Chondrocyte (in vitro differentiated cells): ENCODE measurements around the gene AS3MT. TPM values are rescaled to one million over a fixed set of nuclear protein-coding genes. Genes with fewer than 3 reads are reported as not detected.
"Not testable (repeated sequence)": the region's sequence is repeated elsewhere in the genome, so short reads cannot be mapped to it uniquely, and the experiment has no call there.

Experiments
- DNase-seq: peaks from one replicate; pipeline ENCODE4 v3.0.0; 2021; ENCODE audit warnings: mixed read lengths, low spot score
- H3K27ac Mint-ChIP-seq: one replicate; pipeline ENCODE4 v1.8.0; 2021; ENCODE audit warnings: mild to moderate bottlenecking, moderate library complexity, mixed read lengths; ENCODE audit not compliant: unreplicated experiment
- H3K27me3 Mint-ChIP-seq: 2 replicates; pipeline ENCODE4 v1.8.0; 2021; ENCODE audit warnings: low read depth, mixed read lengths
- H3K36me3 Mint-ChIP-seq: 2 replicates; pipeline ENCODE4 v1.8.0; 2021; ENCODE audit warnings: low read depth, mixed read lengths
- H3K4me1 Mint-ChIP-seq: 2 replicates; pipeline ENCODE4 v1.8.0; 2021; ENCODE audit warnings: low read depth, mild to moderate bottlenecking, mixed read lengths
- H3K4me3 Mint-ChIP-seq: one replicate; pipeline ENCODE4 v1.8.0; 2021; ENCODE audit warnings: mild to moderate bottlenecking, moderate library complexity, mixed read lengths; ENCODE audit not compliant: unreplicated experiment
- H3K9me3 Mint-ChIP-seq: 2 replicates; pipeline ENCODE4 v1.8.0; 2021; ENCODE audit warnings: low read depth, mixed read lengths
- total RNA-seq: library from RNA; stranded (reverse); gene quantifications from 3 replicates; pipeline ENCODE4 v1.2.1, GENCODE V29; 2021
- TF ChIP-seq, protein P1 (sequence below): fragments of 200-600 bp; sonication (generic); IDR thresholded peaks from 2 replicates; pipeline ENCODE4 v1.5.0; 2021; ENCODE audit warnings: antibody characterized with exemption, mild to moderate bottlenecking, moderate library complexity

The AS3MT gene
- total RNA-seq, 1 donor from 2014 or later = 2.2 TPM

DNA sequence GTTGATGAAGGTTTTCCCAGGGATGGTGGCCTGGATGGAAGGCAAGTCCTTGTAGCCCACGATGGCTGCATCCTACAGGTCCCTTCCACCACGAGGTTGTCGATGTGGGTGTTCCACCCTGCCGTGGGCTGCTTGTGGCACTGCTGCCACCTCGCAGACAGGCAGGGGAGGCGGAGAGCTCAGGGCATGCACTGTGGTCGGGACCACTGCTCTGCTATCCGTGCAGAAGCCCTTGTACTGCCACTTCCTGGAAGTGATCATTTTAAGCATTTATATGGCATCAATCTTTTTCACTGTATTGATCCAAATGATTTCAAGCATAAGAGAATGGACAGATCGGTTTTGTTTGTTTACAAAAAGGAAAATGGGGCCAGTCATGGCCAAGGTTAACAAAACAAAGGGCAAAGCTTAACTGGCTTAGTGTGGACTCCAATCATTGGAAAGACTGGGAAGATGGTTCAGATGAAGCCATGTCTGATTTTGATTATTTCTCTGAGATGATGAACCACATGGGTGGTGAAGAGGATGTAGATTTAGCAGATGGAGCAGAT is 23.8 kb upstream of the AS3MT start:
- H3K27me3 Mint-ChIP-seq = peaks cover 13% of the 10 kb centered on the region
- TF ChIP-seq, protein P1, sequence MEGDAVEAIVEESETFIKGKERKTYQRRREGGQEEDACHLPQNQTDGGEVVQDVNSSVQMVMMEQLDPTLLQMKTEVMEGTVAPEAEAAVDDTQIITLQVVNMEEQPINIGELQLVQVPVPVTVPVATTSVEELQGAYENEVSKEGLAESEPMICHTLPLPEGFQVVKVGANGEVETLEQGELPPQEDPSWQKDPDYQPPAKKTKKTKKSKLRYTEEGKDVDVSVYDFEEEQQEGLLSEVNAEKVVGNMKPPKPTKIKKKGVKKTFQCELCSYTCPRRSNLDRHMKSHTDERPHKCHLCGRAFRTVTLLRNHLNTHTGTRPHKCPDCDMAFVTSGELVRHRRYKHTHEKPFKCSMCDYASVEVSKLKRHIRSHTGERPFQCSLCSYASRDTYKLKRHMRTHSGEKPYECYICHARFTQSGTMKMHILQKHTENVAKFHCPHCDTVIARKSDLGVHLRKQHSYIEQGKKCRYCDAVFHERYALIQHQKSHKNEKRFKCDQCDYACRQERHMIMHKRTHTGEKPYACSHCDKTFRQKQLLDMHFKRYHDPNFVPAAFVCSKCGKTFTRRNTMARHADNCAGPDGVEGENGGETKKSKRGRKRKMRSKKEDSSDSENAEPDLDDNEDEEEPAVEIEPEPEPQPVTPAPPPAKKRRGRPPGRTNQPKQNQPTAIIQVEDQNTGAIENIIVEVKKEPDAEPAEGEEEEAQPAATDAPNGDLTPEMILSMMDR = no peak
- H3K4me3 Mint-ChIP-seq = no peak overlapping the region
- H3K9me3 Mint-ChIP-seq = peaks cover 13% of the 10 kb centered on the region
- no peak for DNase-seq
- H3K36me3 Mint-ChIP-seq = peaks cover 8% of the 10 kb centered on the region
- no peak overlapping the region for H3K27ac Mint-ChIP-seq
- H3K4me1 Mint-ChIP-seq = no peaks in the 10 kb centered on the region

DNA sequence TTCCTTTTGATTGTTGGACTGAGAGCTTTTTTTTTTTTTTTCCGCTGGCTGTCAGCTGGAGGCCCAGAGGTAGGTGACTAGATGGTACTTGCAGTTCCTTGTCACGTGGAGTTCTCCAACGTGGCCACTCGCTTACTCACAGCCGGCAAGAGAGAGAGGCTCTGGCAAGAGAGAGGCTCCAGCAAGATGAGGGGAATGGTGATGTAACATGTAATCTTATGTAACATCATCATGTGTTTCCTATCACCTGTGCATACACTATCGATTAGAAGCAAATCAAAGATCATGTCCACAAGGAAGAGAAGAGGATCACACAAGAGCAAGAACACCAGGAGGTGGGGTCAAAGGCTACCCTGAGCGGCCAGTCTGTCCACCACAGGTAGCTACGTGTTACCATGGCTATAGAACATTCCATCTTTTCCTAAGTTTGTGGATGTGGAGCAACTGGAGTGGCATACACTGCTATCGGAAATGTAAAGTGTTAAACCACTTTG is 19.2 kb upstream of the AS3MT start:
- H3K27me3 Mint-ChIP-seq = no peaks in the 10 kb centered on the region
- no peak overlapping the region for H3K4me3 Mint-ChIP-seq
- H3K27ac Mint-ChIP-seq = no peak overlapping the region
- TF ChIP-seq, protein P1 = no peak
- no peak for DNase-seq
- H3K36me3 Mint-ChIP-seq = no peaks in the 10 kb centered on the region
- no peaks in the 10 kb centered on the region for H3K9me3 Mint-ChIP-seq
- peaks cover 7% of the 10 kb centered on the region for H3K4me1 Mint-ChIP-seq

DNA sequence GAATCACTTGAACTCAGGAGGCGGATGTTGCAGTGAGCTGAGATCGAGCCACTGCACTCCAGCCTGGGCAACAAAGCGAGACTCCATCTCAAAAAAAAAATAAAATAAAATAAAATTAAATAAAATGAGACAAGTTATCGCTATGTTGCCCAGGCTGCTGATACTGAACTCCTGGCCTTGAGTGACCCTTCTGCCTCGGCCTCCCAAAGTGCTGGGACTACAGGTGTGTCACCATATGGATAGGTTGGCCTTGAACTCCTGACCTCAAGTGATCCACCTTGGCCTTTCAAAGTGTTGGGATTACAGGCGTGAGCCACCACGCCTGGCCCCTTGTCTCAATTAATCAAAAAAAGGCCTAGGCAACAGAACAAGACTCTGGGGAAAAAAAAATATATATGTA is 16.0 kb upstream of the AS3MT start:
- not testable (repeated sequence) for H3K36me3 Mint-ChIP-seq, H3K27ac Mint-ChIP-seq, DNase-seq, H3K4me3 Mint-ChIP-seq, H3K27me3 Mint-ChIP-seq, H3K9me3 Mint-ChIP-seq
- H3K4me1 Mint-ChIP-seq = peaks cover 28% of the 10 kb centered on the region

DNA sequence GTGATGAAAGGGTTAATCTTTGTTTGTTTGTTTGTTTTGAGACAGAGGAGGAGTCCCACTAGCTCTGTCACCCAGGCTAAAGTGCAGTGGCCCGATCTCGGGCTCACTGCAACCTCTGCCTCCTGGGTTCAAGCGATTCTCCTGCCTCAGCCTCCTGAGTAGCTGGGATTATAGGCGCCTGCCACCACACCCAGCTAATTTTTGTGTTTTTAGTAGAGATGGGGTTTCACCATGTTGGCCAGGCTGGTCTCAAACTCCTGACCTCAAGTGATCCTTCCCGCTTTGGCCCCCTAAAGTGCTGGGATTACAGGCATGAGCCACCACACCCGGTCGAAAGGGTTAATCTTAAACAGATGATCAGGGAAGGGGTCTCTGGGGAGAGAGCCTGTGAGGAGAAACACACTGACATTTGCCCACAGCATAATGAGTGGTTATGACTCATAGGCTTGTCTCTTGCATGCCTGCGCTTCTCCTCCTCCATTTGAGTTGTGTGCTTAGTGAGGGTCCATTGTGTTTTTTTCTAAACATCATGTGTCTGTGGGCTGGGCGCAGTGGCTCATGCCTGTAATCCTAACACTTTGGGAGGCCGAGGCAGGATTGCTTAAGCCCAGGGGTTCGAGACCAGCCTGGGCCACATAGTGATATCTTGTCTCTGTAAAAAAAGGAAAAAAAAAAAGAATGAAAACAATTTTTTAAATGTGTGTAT is 13.4 kb upstream of the AS3MT start:
- peak overlapping the region; percentile 33 for H3K4me3 Mint-ChIP-seq
- not testable (repeated sequence) for DNase-seq, H3K36me3 Mint-ChIP-seq, H3K27me3 Mint-ChIP-seq, H3K9me3 Mint-ChIP-seq
- peaks cover 31% of the 10 kb centered on the region for H3K4me1 Mint-ChIP-seq
- H3K27ac Mint-ChIP-seq = peak overlapping the region; percentile 87

DNA sequence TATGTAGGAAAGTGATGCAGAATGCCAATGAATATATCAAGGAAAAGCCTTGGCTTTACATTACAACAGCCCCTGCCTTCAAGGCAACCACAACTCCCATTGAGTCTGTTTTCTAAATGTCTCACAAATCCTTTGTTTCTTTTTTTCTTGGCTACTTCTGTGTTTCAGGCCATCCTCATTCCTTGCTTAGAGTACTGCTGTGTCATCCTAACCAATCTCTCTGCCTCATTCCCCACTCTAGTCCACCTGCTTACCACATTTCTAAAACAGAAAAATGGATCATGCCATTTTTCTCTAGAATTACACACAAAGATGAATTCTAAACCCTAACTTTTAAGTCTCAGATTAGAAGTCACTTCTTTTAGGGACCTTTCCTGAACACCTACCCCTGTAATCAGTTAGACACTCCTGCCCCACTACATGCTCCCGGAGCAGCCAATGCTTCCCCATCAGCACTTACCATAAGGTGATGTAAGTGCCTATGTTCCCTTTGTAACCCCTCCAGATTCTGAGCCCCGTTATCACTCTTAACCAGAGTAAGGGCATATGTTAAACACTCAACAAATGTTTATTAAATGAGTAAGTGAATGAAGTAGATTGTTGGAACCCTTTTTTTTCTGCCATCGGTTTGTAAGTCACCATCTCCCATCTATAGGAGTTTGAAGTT is 12.4 kb upstream of the AS3MT start:
- no peaks in the 10 kb centered on the region for H3K27me3 Mint-ChIP-seq
- no peak overlapping the region for H3K4me3 Mint-ChIP-seq
- peaks cover 2% of the 10 kb centered on the region for H3K36me3 Mint-ChIP-seq
- H3K27ac Mint-ChIP-seq = no peak overlapping the region
- H3K9me3 Mint-ChIP-seq = no peaks in the 10 kb centered on the region
- H3K4me1 Mint-ChIP-seq = peaks cover 31% of the 10 kb centered on the region
- TF ChIP-seq, protein P1 = no peak
- no peak for DNase-seq

DNA sequence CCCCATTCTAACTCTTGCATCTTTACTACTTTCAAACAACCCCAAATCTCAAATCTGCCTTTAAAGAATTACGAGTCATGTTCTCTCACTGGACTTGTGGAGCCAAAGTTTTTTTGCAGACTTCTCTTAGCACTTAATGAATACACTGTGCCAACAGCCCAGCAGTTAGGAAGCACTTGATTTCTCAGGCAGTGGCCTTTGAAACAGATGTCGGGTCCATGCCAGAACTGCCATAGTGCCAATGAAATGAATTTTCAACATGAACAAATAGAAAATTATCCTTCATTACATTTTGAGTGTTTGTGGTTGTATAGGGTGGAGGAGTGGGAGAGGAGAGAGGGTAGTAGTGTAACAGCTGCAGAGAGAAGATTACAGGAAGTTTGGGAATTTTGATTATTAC is 9.4 kb upstream of the AS3MT start:
- TF ChIP-seq, protein P1 = no peak
- H3K27ac Mint-ChIP-seq = no peak overlapping the region
- H3K27me3 Mint-ChIP-seq = no peaks in the 10 kb centered on the region
- no peak for DNase-seq
- peaks cover 26% of the 10 kb centered on the region for H3K4me1 Mint-ChIP-seq
- H3K9me3 Mint-ChIP-seq = no peaks in the 10 kb centered on the region
- H3K36me3 Mint-ChIP-seq = peaks cover 2% of the 10 kb centered on the region
- no peak overlapping the region for H3K4me3 Mint-ChIP-seq
